AG09319 (cell line): ENCODE data around the gene ATG4B.

Source experiments
- DNase-seq: peaks from one replicate; pipeline ENCODE4 v3.0.0-alpha.2; 2010; ENCODE audit warnings: low read depth; ENCODE audit errors: extremely low read depth
- TF ChIP-seq, protein P1 (sequence below): IDR thresholded peaks from 2 replicates; pipeline ENCODE4 v1.5.1; 2011; ENCODE audit warnings: low read depth, mild to moderate bottlenecking, inconsistent platforms, low read length, moderate library complexity

The ATG4B gene

DNA sequence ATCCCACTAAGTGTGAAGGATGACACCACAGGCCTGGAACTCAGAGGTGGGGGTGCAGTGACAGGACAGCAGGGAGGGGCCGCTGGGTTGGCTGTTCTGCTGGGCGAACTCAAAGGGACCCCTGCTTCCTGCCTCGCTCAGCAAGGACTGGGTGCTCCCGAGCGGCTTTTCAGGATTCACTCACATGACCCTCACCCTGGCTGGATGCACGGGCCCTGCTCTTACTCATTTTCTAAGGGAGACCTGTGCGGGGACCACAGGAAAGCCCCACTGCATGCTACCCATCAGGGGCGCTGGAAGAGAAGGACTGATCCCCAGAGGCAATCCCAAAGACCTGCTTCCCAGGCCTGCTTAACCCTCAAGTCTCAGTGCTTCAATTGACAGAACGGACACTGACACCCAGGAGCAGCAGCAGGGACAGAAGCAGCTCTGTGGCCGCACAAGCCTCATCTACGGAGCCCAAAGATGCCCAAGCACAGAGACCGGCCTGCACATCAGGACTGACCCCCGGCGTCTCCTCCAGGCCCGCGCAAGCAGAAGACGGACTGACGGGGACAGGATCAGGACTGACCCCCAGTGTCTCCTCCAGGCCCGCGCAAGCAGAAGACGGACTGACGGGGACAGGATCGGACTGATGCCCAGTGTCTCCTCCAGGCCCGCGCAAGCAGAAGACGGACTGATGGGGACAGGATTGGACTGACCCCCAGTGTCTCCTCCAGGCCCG lies 30.2 kb upstream of the ATG4B start:
- TF ChIP-seq, protein P1, sequence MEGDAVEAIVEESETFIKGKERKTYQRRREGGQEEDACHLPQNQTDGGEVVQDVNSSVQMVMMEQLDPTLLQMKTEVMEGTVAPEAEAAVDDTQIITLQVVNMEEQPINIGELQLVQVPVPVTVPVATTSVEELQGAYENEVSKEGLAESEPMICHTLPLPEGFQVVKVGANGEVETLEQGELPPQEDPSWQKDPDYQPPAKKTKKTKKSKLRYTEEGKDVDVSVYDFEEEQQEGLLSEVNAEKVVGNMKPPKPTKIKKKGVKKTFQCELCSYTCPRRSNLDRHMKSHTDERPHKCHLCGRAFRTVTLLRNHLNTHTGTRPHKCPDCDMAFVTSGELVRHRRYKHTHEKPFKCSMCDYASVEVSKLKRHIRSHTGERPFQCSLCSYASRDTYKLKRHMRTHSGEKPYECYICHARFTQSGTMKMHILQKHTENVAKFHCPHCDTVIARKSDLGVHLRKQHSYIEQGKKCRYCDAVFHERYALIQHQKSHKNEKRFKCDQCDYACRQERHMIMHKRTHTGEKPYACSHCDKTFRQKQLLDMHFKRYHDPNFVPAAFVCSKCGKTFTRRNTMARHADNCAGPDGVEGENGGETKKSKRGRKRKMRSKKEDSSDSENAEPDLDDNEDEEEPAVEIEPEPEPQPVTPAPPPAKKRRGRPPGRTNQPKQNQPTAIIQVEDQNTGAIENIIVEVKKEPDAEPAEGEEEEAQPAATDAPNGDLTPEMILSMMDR, result no peak

DNA sequence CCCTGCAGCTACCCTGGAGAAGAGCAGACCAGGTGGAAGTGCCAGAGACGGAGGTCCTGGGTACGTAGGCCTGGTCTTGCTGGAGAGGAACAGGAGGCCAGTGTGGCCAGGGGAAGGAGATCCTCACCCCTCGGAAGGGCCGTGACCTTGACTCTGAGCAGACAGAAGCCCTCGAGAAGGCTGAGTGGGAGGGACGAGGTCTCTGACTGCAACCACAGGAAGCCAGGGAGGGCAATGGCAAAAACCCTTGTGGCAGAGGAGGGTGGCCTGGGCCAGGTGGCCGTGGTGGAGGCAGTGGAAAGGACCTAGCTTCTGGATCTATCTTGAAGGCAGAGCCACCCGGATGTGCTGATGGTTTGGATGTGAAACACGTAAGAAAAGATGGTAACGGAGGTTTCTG lies 28.6 kb upstream of the ATG4B start:
- TF ChIP-seq, protein P1, result no peak
- no peak for DNase-seq

More for the DNA sequence above, 30.2 kb upstream of the ATG4B start:
- DNase-seq, result no peak

DNA sequence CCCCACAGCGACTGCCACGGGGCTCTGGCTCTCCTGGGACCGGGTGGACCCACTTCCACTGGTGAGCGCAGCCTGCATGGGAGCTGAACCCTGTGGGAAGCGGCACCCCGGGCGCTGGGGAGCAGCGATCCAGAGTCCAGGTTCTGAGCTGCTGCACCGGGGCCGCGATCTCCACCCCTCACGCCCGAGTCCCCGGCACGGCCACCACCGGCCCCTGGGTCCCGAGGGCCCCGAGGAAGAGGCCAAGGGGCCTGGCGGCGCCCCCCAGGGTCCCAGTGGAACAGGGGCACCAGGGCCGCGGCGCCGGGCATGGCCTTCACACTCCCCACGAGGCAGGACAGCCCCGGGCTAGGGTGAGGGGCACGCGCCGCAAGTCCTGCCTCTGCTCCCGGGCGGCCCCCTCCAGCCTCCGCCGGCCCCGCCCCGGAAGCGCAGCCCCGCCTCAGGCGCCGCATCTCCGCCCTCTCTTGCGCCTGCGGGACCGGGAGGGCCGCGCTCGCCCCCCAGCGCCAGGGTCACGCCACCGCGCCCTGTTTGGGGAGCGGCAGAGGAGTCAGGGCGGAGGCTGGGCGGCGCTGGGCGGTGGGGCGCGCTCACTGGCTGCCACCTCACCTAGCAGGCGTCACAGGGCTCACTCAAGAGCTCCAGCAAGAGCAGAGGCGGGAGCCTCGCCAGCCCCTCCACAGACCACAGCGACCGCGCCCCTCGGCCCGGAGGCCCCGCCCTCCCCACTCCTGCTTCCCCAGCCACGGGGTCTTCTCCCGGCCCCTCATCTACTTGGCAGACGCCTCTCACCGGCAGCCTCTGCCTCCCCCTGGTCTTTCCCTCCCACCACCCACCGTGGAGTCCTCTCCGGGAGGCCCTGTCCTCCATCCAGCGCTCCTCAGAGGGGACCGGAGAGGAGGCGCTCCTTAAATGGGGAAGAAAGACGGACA lies 27.4 kb upstream of the ATG4B start:
- DNase-seq, result peak; percentile 40
- TF ChIP-seq, protein P1, result peak; percentile 27; the same call in 1 of the 2 replicates

DNA sequence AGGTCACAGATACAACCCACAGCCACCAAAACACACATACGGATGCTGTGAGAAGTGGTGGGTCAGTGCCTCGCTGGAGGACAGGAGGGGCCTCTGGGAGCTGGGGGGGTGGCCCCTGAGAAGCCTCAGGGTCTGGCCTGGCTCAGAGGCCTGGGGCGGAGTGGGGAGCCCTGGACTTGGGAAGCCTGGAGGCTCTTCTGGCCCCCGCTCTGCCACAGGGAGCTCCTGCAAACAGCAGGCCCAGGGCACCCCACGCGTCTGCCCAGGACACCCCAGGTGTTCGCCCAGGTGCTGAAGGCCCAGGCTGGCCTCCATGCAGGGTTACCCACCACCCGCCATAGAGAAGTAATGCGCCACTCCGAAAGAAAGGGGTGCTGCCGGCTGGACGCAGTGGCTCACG lies 26.4 kb upstream of the ATG4B start:
- DNase-seq, result no peak
- TF ChIP-seq, protein P1, result no peak

DNA sequence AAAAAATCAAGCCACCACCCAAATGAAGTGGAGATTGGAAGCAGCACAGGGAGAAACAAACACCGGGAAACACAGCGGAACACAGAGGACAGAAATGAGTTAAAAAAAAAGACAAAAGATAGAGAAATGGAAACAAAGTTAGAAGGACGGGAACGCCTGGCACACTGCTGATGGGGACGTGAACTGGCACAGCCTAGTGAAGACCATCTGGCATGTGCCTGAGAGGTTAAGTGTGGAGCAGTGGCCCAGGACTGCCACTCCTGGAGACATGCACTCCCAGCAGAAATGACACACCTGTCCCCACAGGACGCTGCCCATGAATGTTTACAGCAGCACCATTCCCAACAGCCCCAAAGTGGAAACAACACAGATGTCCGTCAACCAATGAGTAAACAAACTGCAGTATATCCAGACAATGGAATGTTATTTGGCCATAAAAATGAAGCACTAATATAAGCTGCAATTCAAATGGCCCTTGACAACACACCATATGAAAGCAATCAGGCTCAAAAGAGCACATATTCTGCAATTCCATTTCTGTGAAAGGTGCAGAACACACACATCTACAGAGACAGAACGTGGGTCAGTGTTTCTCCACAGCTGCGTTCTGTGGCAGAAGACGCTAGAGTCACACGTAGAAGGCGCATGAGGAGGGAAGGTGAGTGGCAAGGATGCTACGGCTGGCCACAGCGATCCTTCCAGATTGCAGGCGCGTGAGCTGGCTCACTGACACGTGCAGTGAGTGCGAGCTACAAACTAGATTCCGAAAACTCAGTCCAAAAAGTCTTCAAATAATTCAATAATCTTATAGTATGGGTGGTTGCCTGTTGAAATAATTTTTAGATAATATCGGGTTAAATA lies 25.1 kb upstream of the ATG4B start:
- TF ChIP-seq, protein P1, result no peak
- DNase-seq, result peak; percentile 43

DNA sequence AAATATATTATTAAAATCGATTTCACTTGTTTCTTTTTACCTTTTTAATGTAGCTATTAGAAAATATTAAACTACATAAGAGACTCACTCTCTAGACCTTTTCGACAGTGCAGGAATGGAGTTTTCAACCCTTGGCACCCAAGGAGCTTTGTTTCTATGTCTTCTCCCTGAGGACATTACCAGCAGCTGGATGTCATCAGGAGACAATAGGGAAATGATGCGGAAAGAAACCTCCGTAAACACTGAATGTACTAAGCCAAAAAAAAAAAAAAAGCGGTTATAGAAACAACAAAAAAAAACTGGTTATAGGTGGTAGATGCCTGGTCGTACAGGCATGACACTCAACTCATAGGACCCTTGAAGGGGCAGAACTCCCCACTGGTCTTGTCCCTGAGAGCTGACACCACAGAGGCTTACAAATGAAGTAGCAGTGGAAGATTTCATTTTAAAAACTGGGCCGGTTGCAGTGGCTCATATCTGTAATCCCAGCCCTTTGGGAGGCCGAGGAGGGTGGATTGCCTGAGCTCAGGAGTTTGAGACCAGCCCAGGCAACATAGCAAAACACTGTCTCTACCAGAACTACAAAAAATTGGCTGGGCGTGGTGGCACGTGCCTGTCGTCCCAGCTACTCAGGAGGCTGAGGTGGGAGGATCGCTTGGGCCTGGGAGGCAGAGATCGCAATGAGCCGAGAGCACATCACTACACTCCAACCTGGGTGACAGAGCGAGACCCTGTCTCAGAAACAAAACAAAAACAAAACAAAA lies 24.3 kb upstream of the ATG4B start:
- TF ChIP-seq, protein P1, result no peak
- DNase-seq, result no peak
